ENCODE results near the gene DTNA. TPM values are rescaled to one million over a fixed set of nuclear protein-coding genes. Genes with fewer than 3 reads are reported as not detected.

Gene DTNA
- total RNA-seq, 1 experiment from 2014 or later: 10.4 TPM

- Mint-ChIP-seq H3K9me3 (ENCODE audit: unreplicated experiment) (no peaks in the 10 kb centered on the region), H3K36me3 (ENCODE audit: insufficient read depth, unreplicated experiment) (no peaks in the 10 kb centered on the region), H3K27me3 (ENCODE audit: insufficient read depth, unreplicated experiment) (no peaks in the 10 kb centered on the region), H3K4me3 (ENCODE audit: unreplicated experiment) (no peak overlapping the region), H3K4me1 (ENCODE audit: low read depth, unreplicated experiment) (no peaks in the 10 kb centered on the region), H3K27ac (ENCODE audit: unreplicated experiment) (no peak overlapping the region)
- no peaks in the 10 kb centered on the region for H3K9me3 ChIP-seq
- H3K4me1 ChIP-seq: no peaks in the 10 kb centered on the region
- no peak overlapping the region for H3K4me3 ChIP-seq (ENCODE audit: low read depth, low read length)
- no TSS peak for BruUV-seq (replicated peaks)
- intact Hi-C loops (cut with micrococcal nuclease; ENCODE audit: unreplicated experiment): no loop called here
- DNase-seq: no peak
- POLR2A ChIA-PET: no interaction called here
- no peaks in the 10 kb centered on the region for H3K36me3 ChIP-seq (ENCODE audit: control insufficient read depth, insufficient read depth, low read length)
- CTCF ChIA-PET: no interaction called here
- TF ChIP-seq CTCF (IDR thresholded peaks at IDR 0.05; ENCODE audit: insufficient read depth in 1 of 2, low read depth in 1 of 2, low read length in 1 of 2, severe bottlenecking in 1 of 2, unreplicated experiment in 1 of 2): no peak
- no peaks in the 10 kb centered on the region for H3K27me3 ChIP-seq (replicated peaks; ENCODE audit: control insufficient read depth, insufficient read depth, low read length)
Measured at GRCh38 chr18:34807106-34807796, 97.2 kb downstream of the DTNA start.

GRCh38 chr18:34808389-34808788 is 98.3 kb downstream of the DTNA start:
- Histone ChIP-seq H3K36me3 (ENCODE audit: control insufficient read depth, insufficient read depth, low read length) (no peaks in the 10 kb centered on the region), H3K9me3 (no peaks in the 10 kb centered on the region), H3K27me3 (replicated peaks; ENCODE audit: control insufficient read depth, insufficient read depth, low read length) (no peaks in the 10 kb centered on the region), H3K4me3 (ENCODE audit: low read depth, low read length) (no peak overlapping the region), H3K4me1 (no peaks in the 10 kb centered on the region)
- POLR2A ChIA-PET: no interaction called here
- Mint-ChIP-seq H3K36me3 (ENCODE audit: insufficient read depth, unreplicated experiment) (no peaks in the 10 kb centered on the region), H3K4me3 (ENCODE audit: unreplicated experiment) (no peak overlapping the region), H3K4me1 (ENCODE audit: low read depth, unreplicated experiment) (no peaks in the 10 kb centered on the region), H3K27me3 (ENCODE audit: insufficient read depth, unreplicated experiment) (no peaks in the 10 kb centered on the region), H3K9me3 (ENCODE audit: unreplicated experiment) (no peaks in the 10 kb centered on the region), H3K27ac (ENCODE audit: unreplicated experiment) (no peak overlapping the region)
- TF ChIP-seq CTCF (IDR thresholded peaks at IDR 0.05; ENCODE audit: insufficient read depth in 1 of 2, low read depth in 1 of 2, low read length in 1 of 2, severe bottlenecking in 1 of 2, unreplicated experiment in 1 of 2): no peak
- intact Hi-C loops (cut with micrococcal nuclease; ENCODE audit: unreplicated experiment): no loop called here
- no peak for DNase-seq
- no TSS peak for BruUV-seq (replicated peaks)
- CTCF ChIA-PET: no interaction called here

- H3K27me3 Mint-ChIP-seq (ENCODE audit: insufficient read depth, unreplicated experiment): no peaks in the 10 kb centered on the region
- H3K36me3 ChIP-seq (ENCODE audit: control insufficient read depth, insufficient read depth, low read length): no peaks in the 10 kb centered on the region
- DNase-seq: peak in 1 of 2 experiments; percentile 32
- BruUV-seq (replicated peaks): no TSS peak
- H3K9me3 Mint-ChIP-seq (ENCODE audit: unreplicated experiment): no peaks in the 10 kb centered on the region
- no peaks in the 10 kb centered on the region for H3K36me3 Mint-ChIP-seq (ENCODE audit: insufficient read depth, unreplicated experiment)
- CTCF ChIA-PET: no interaction called here
- no peak overlapping the region for H3K4me3 Mint-ChIP-seq (ENCODE audit: unreplicated experiment)
- H3K27ac Mint-ChIP-seq (ENCODE audit: unreplicated experiment): no peak overlapping the region
- POLR2A ChIA-PET: no interaction called here
- H3K9me3 ChIP-seq: no peaks in the 10 kb centered on the region
- no peak for TF ChIP-seq CTCF (IDR thresholded peaks at IDR 0.05; ENCODE audit: insufficient read depth in 1 of 2, low read depth in 1 of 2, low read length in 1 of 2, severe bottlenecking in 1 of 2, unreplicated experiment in 1 of 2)
- no peaks in the 10 kb centered on the region for H3K4me1 Mint-ChIP-seq (ENCODE audit: low read depth, unreplicated experiment)
- intact Hi-C loops (cut with micrococcal nuclease; ENCODE audit: unreplicated experiment): no loop called here
- no peak overlapping the region for H3K4me3 ChIP-seq (ENCODE audit: low read depth, low read length)
- H3K4me1 ChIP-seq: no peaks in the 10 kb centered on the region
- no peaks in the 10 kb centered on the region for H3K27me3 ChIP-seq (replicated peaks; ENCODE audit: control insufficient read depth, insufficient read depth, low read length)
Measured at GRCh38 chr18:34809451-34810072, 99.5 kb downstream of the DTNA start.
